Suprapubic skin (tissue), 4 donors: ENCODE measurements around the gene PGAP6. TPM values are rescaled to one million over a fixed set of nuclear protein-coding genes. Genes with fewer than 3 reads are reported as not detected.
A peak's percentile ranks its signal among the peaks of the same experiment; 100 is the strongest.
"Not testable (repeated sequence)": the region's sequence is repeated elsewhere in the genome, so short reads cannot be mapped to it uniquely, and the experiment has no call there.

Experiments used
- DNase-seq, 2 donors: peaks; one replicate each; pipeline ENCODE4 v3.0.0-alpha.2; 2019; ENCODE audit warnings: low spot score in 2 of 2
- H3K27ac ChIP-seq: fragments of 200-600 bp; sonication (generic); one replicate; pipeline ENCODE4 v1.5.1; 2019
- H3K27me3 ChIP-seq: fragments of 200-600 bp; sonication (generic); one replicate; pipeline ENCODE4 v1.5.1; 2019
- H3K36me3 ChIP-seq: fragments of 200-600 bp; sonication (generic); one replicate; pipeline ENCODE4 v1.5.1; 2019
- H3K4me1 ChIP-seq: fragments of 200-600 bp; sonication (generic); one replicate; pipeline ENCODE4 v1.5.1; 2019
- H3K4me3 ChIP-seq: fragments of 200-600 bp; sonication (generic); one replicate; pipeline ENCODE4 v1.5.1; 2019; ENCODE audit warnings: mild to moderate bottlenecking
- H3K9me3 ChIP-seq: fragments of 200-600 bp; sonication (generic); one replicate; pipeline ENCODE4 v1.5.1; 2019
- CTCF ChIP-seq, 2 donors: fragments of 200-600 bp in 1 of 2; fragments of 450-650 bp in 1 of 2; sonication (generic) in 1 of 2; IDR thresholded peaks; one replicate each; pipeline ENCODE4 v1.5.1; 2016 to 2019; ENCODE audit warnings: antibody characterized with exemption in 2 of 2, mild to moderate bottlenecking in 1 of 2, moderate library complexity in 1 of 2
- EP300 ChIP-seq: sonication (generic); formaldehyde crosslinking; IDR thresholded peaks from one replicate; pipeline ENCODE4 v1.6.1; 2017; ENCODE audit warnings: antibody characterized with exemption
- POLR2A ChIP-seq, 2 donors: fragments of 450-650 bp; IDR thresholded peaks; one replicate each; pipeline ENCODE4 v1.6.1; 2017; ENCODE audit warnings: antibody characterized with exemption in 2 of 2, mild to moderate bottlenecking in 2 of 2, moderate library complexity in 2 of 2
- POLR2AphosphoS5 ChIP-seq, 3 donors: sonication (generic); formaldehyde crosslinking; IDR thresholded peaks; one replicate each; pipeline ENCODE4 v1.6.1; 2017; ENCODE audit warnings: antibody characterized with exemption in 3 of 3
- WGBS: methylation state at CpG from one replicate; pipeline ENCODE4 v1.1.5; 2018; 5-methylcytosine and 5-hydroxymethylcytosine counted together
- total RNA-seq, 4 donors: library from RNA; depleted of rRNA; stranded (reverse); fragments of >200 nt; gene quantifications; one replicate each; pipeline ENCODE4 v1.1.0, GENCODE V29; 2016

PGAP6 gene
- total RNA-seq, 4 donors from 2014 or later = 12.6 to 19.3 (median 15.5) TPM

- peak in 1 of 2 donors; percentile 59 for DNase-seq
- Histone ChIP-seq H3K4me3 (peak overlapping the region; percentile 94), H3K4me1 (peaks cover 48% of the 10 kb centered on the region), H3K27ac (no peak overlapping the region), H3K9me3 (no peaks in the 10 kb centered on the region), H3K27me3 (no peaks in the 10 kb centered on the region), H3K36me3 (peaks cover 24% of the 10 kb centered on the region)
- no peak for TF ChIP-seq POLR2AphosphoS5 (IDR thresholded peaks at IDR 0.05)
- 85% methylated on average over 17 of the region's 27 CpGs for WGBS
These were observed 1.6 kb downstream of the PGAP6 start for GRCh38 chr16:379961-380761.

GRCh38 chr16:379183-379960, 2.4 kb downstream of the PGAP6 start:
- Histone ChIP-seq H3K4me1 (peaks cover 48% of the 10 kb centered on the region), H3K36me3 (peaks cover 31% of the 10 kb centered on the region), H3K27me3 (no peaks in the 10 kb centered on the region), H3K27ac (no peak overlapping the region), H3K4me3 (no peak overlapping the region), H3K9me3 (no peaks in the 10 kb centered on the region)
- TF ChIP-seq POLR2A (IDR thresholded peaks at IDR 0.05) = no peak
- no peak for TF ChIP-seq EP300
- TF ChIP-seq CTCF (IDR thresholded peaks at IDR 0.05) = no peak
- TF ChIP-seq POLR2AphosphoS5 (IDR thresholded peaks at IDR 0.05) = no peak
- no peak for DNase-seq
- WGBS = 80% methylated on average over 1 of the region's 16 CpGs

GRCh38 chr16:378821-379182, 3.0 kb downstream of the PGAP6 start:
- H3K4me3 ChIP-seq = no peak overlapping the region
- H3K27ac ChIP-seq = no peak overlapping the region
- WGBS = 66% methylated on average over 5 of the region's 14 CpGs
- H3K9me3 ChIP-seq = no peaks in the 10 kb centered on the region
- peak in 1 of 2 donors; percentile 66 for DNase-seq
- no peak for TF ChIP-seq EP300
- H3K36me3 ChIP-seq = peaks cover 36% of the 10 kb centered on the region
- H3K27me3 ChIP-seq = no peaks in the 10 kb centered on the region
- H3K4me1 ChIP-seq = peaks cover 43% of the 10 kb centered on the region

GRCh38 chr16:378113-378820, 3.5 kb downstream of the PGAP6 start:
- H3K9me3 ChIP-seq, H3K27ac ChIP-seq, H3K27me3 ChIP-seq, H3K4me3 ChIP-seq: not testable (repeated sequence)
- Histone ChIP-seq H3K4me1 (peaks cover 38% of the 10 kb centered on the region), H3K36me3 (peaks cover 42% of the 10 kb centered on the region)
- peak in 1 of 2 donors; percentile 58 for DNase-seq
- 92% methylated on average over 32 of the region's 36 CpGs for WGBS

- WGBS = 90% methylated on average over 27 of the region's 42 CpGs
- no peak overlapping the region for H3K4me3 ChIP-seq
- peaks cover 30% of the 10 kb centered on the region for H3K4me1 ChIP-seq
- no peak for DNase-seq
- peaks cover 48% of the 10 kb centered on the region for H3K36me3 ChIP-seq
- no peaks in the 10 kb centered on the region for H3K27me3 ChIP-seq
- TF ChIP-seq POLR2A (IDR thresholded peaks at IDR 0.05) (no peak), EP300 (no peak), CTCF (IDR thresholded peaks at IDR 0.05) (no peak)
- no peak overlapping the region for H3K27ac ChIP-seq
- H3K9me3 ChIP-seq = no peaks in the 10 kb centered on the region
These were observed 4.3 kb downstream of the PGAP6 start for GRCh38 chr16:377419-377951.

DNA sequence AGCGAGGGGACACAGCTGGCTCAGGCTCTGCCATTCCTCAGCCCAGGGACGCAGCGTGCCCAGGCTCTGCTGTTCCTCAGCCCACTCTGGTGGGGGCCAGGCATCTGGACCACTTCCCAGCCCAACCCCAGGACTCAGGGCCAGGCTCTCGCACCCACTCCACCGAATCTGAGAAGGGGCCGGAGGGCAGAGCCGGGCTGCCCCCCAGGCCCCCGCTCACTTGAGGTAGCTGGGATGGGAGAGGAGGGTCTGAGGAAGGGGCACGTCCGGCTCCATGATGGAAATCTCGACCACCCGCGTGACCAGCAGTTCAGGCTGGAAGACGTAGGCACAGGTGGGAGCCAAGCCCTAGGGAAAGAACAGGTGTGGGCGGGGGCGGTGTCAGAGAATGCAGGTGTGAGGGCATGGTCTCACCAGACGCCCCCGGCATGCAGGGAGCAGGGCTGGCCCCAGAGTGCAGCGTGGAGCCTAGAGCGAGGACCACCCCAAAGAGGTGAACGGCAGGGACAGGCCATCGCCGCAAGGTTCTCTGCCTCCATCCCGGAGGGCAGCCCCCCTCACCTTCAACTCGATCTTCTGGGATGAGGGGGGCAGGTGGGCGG, 4.9 kb downstream of the PGAP6 start:
- H3K27ac ChIP-seq = no peak overlapping the region
- 89% methylated on average over 17 of the region's 26 CpGs for WGBS

More for the DNA sequence above, 4.9 kb downstream of the PGAP6 start:
- Histone ChIP-seq H3K4me3 (no peak overlapping the region), H3K27me3 (no peaks in the 10 kb centered on the region), H3K4me1 (peaks cover 26% of the 10 kb centered on the region), H3K36me3 (peaks cover 54% of the 10 kb centered on the region), H3K9me3 (no peaks in the 10 kb centered on the region)
- no peak for DNase-seq
- TF ChIP-seq POLR2A (IDR thresholded peaks at IDR 0.05) = no peak
- no peak for TF ChIP-seq EP300
- TF ChIP-seq CTCF (IDR thresholded peaks at IDR 0.05) = no peak
- TF ChIP-seq POLR2AphosphoS5 (IDR thresholded peaks at IDR 0.05) = no peak
